ENCODE measurements around the gene SS18L1.

The SS18L1 gene

DNA sequence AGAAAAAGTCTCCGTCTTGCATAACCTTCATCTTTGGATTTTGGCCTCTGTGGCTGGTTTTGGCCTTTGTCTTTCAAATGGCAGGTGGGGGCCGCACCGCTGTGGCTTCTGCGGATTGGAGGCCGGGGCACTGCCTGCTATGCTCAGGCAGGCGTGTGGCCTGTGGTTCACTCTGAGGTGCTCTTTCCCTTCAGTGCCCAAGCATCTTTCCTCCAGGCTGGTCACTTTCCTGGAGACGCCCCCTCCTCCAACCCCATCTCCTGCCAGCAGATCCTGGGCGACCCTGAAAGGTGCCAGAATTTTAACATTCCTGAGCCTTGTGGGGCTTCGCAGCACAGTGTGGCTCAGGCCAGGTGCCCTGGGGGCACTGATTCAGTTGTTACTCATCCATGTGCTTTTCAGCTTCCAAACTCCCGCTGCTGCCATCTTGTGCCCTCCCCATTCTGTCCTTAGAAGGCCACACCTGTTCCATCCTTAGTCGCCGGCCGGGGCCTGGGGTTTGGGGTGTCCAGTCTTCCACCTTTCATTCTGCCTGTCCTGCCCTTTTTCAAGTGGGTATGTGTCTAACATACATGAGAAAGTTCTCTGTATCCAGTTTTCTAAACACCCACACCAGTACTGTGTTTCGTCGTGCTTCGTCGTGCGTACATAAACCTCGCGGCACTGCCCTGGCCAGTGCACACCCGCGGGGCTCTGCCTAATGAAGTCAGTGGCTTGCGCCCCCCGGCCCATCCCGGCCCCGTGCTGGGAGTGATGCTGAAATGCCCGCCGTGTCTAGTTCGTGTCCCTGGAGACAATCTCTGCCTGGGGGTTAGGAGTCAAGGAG is 12.1 kb downstream of the SS18L1 start:
- H3K4me1 Mint-ChIP-seq, result peaks cover 37% of the 10 kb centered on the region
- peaks cover 24% of the 10 kb centered on the region for H3K36me3 Mint-ChIP-seq
- H3K9me3 Mint-ChIP-seq, result peaks cover 3% of the 10 kb centered on the region
- ATAC-seq, result no peak
- H3K4me3 Mint-ChIP-seq, result no peak overlapping the region
- no peak for DNase-seq (ENCODE audit: low spot score in 2 of 2)
- no peak overlapping the region for H3K27ac Mint-ChIP-seq

DNA sequence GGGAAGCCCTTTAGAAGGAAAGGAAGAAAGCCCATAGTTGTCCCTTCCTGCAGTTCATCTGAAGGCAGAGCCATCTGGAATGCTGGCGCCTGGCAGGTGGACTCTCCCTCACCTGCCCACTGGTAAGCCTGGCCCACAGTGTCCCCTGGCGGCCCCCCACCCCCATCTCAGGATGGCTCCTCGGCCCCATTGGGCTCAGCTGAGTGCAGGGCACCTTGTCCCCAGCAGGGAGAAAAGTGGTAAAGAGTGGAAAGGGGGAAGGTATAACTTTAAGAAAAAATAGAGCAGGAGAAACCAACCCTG is 12.6 kb downstream of the SS18L1 start:
- ATAC-seq (no peak), DNase-seq (ENCODE audit: low spot score in 2 of 2) (no peak)
- Mint-ChIP-seq H3K36me3 (peaks cover 28% of the 10 kb centered on the region), H3K9me3 (peaks cover 3% of the 10 kb centered on the region), H3K4me1 (peaks cover 38% of the 10 kb centered on the region), H3K27ac (no peak overlapping the region), H3K4me3 (no peak overlapping the region)

DNA sequence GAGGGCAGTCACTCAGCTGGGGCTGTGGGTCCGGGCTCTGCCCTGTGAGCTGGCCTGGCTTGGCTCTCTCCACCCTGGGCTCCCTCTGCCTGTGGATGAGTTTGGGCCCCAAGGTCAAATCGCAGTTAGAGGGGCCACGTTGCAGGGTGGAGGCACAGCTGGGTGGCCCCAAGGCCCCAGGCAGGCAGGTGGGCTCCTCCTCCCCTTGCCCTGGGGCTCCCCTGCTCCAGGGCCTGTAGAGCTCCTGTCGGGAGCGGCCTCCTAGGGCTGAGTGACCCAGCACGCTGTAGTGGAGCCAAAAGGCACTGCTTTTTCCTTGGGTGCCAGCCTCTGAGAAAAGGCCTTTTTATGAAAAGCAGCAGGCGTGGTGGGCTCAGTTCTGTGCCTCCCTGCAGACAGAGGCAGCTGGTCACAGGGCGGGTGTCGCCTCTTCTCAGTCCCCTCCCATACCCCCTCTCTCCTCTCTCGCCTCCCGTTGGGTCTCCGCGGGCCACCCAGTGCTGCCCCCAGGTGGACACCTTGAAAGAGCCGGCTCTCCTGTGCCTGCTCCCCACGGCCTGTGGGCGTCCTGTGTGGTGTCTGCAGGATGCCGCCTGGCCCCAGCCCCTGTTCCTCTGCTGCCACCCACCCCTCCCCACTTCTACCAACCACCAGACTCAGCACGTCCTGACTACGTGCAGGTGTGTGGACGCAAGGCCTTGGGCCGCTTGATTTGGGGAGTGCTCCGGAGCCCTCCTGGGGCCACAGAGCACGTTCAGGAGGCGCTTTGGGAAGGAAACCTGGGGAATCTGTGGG is 13.2 kb downstream of the SS18L1 start:
- Mint-ChIP-seq H3K36me3 (peaks cover 34% of the 10 kb centered on the region), H3K4me3 (no peak overlapping the region), H3K27ac (no peak overlapping the region), H3K9me3 (peaks cover 3% of the 10 kb centered on the region), H3K4me1 (peaks cover 38% of the 10 kb centered on the region)
- peak; percentile 74 for ATAC-seq
- DNase-seq (ENCODE audit: low spot score in 2 of 2), result peak; percentile 59 to 81

DNA sequence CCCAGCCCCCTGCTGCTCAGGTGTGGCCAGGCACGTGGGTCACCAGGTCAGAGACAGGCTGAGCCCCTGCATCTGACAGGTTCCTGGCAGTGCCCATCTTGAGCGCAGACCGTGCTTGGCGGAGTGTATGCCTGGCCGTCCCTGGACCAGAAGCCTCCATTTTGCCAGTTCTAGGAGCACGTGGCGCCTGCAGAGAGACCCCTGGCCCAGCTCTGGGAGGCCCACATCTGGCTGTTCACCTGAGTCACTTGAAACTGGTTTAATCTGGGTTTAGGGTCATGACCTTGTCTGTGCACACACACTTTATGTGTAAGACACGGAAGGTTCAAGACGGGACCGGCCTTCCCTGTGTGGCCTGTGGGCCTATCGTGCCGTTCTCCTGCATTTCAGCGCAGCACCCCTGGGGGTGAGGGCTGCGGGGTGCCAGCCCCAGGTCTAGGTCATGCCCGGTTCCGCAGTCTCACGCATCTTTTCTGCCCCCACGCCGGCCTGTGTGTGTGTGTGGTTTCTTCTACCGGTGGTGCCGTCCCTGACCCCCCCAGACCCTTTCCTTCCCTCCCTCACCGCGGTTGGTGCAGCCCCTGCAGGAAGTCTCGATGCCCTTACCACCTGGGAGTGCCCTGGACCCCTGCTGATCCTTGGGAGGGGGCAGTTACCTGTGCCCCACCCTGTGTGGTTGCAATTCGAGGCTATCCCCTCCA is 14.0 kb downstream of the SS18L1 start:
- Mint-ChIP-seq H3K4me3 (no peak overlapping the region), H3K9me3 (peaks cover 3% of the 10 kb centered on the region), H3K27ac (no peak overlapping the region), H3K36me3 (peaks cover 41% of the 10 kb centered on the region), H3K4me1 (peaks cover 36% of the 10 kb centered on the region)
- ATAC-seq (no peak), DNase-seq (ENCODE audit: low spot score in 2 of 2) (no peak)

DNA sequence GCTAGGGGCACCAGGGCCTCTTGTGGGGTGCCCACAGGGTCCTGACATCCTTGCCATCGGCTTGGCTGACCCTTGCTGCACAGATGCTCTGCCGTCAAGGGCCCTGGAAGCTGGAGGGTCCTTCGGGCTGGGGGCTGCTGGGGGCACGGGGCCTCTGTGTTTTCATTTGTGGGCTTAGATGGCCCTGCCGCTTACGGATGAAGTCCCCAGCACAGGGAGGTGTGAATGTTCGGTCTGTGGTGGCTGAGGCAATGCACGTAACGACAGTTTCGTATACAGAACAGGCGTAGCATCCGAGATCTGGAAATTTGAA is 14.5 kb downstream of the SS18L1 start:
- H3K4me3 Mint-ChIP-seq, result no peak overlapping the region
- peaks cover 31% of the 10 kb centered on the region for H3K4me1 Mint-ChIP-seq
- no peak for DNase-seq (ENCODE audit: low spot score in 2 of 2)
- H3K9me3 Mint-ChIP-seq, result no peaks in the 10 kb centered on the region
- no peak for ATAC-seq
- H3K36me3 Mint-ChIP-seq, result peaks cover 36% of the 10 kb centered on the region
- no peak overlapping the region for H3K27ac Mint-ChIP-seq

DNA sequence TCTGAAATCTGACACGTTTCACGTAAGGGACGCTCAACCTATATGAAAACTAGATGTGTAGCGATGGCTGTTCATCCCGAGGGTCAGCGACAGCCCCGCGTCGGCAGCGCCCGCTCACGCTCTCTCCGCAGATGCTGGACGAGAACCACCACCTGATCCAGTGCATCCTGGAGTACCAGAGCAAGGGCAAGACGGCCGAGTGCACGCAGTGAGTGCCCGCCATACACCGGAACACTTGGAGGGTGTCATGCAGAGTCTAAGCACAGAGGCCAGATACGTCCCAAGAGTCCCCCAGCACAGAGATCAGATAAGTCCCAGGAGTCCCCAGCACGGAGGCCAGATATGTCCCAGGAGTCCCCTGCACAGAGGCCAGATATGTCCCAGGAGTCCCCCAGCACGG is 15.0 kb downstream of the SS18L1 start:
- Mint-ChIP-seq H3K9me3 (no peaks in the 10 kb centered on the region), H3K36me3 (peaks cover 36% of the 10 kb centered on the region), H3K4me3 (no peak overlapping the region), H3K4me1 (peaks cover 30% of the 10 kb centered on the region), H3K27ac (no peak overlapping the region)
- ATAC-seq (no peak), DNase-seq (ENCODE audit: low spot score in 2 of 2) (no peak)

DNA sequence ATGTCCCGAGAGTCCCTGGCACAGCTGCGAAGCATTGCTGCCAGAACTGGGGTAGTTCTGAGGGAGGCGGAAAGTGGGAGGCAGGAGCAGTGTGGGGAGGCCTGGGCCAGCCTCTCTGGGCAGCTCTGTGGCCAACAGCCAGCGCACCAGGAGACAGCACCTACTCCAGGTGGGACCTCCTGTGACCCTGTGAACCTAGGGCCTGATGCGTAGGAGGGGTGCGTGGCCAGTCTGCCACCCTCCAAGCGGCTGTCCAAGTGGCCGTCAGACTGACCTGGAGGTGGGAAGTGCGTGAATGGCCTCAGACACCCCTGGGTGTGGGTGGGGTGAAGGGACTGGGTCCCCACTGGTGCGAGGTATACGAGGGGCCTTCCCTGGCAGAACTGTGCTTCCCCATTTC is 15.5 kb downstream of the SS18L1 start:
- Mint-ChIP-seq H3K36me3 (peaks cover 37% of the 10 kb centered on the region), H3K9me3 (no peaks in the 10 kb centered on the region), H3K4me3 (no peak overlapping the region), H3K4me1 (peaks cover 30% of the 10 kb centered on the region), H3K27ac (no peak overlapping the region)
- DNase-seq (ENCODE audit: low spot score in 2 of 2), result no peak
- no peak for ATAC-seq

DNA sequence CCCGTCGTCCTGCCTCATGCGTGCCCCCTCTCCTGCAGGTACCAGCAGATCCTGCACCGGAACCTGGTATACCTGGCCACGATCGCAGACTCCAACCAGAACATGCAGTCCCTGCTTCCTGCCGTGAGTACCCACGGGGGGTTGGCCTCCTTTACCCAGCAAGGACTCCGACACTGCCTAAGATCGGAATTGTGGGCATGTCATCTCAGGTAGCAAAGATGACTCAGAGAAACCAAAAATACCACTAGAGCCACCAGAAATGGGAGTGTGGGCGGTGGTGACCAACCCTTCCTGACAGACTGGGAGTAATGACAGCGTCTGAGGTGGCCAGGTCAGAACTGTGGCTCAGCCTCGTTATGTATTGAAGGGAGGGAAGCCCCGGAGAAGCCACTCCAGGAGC is 16.3 kb downstream of the SS18L1 start:
- peak overlapping the region; percentile 82 for H3K27ac Mint-ChIP-seq
- H3K36me3 Mint-ChIP-seq, result peaks cover 43% of the 10 kb centered on the region
- peak overlapping the region; percentile 52 for H3K4me3 Mint-ChIP-seq

DNA sequence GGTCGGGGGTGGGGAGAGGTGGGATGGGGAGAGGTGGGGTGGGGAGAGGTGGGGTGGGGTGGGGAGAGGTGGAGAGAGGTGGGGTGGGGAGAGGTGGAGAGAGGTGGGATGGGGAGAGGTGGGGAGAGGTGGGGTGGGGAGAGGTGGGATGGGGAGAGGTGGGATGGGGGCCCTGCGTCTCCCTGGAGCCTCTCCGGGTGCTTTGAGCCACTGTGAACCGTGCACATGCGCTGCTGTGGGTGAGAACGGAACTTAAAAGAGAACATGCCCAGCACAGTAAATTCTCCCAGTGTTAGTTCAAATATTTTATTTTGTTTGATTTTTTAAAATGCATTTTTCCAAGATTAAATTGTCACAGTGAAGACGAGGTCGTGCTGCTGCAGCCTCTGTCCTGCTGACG is 16.7 kb downstream of the SS18L1 start:
- ATAC-seq (no peak), DNase-seq (ENCODE audit: low spot score in 2 of 2) (no peak)
- Mint-ChIP-seq H3K4me1 (peaks cover 29% of the 10 kb centered on the region), H3K4me3 (peak overlapping the region; percentile 52), H3K9me3 (no peaks in the 10 kb centered on the region), H3K36me3 (peaks cover 45% of the 10 kb centered on the region), H3K27ac (peak overlapping the region; percentile 82)

More for the DNA sequence above, 16.3 kb downstream of the SS18L1 start:
- peak; percentile 91 for ATAC-seq
- Mint-ChIP-seq H3K4me1 (peaks cover 30% of the 10 kb centered on the region), H3K9me3 (no peaks in the 10 kb centered on the region)
- DNase-seq (ENCODE audit: low spot score in 2 of 2), result peak; percentile 67 to 87

DNA sequence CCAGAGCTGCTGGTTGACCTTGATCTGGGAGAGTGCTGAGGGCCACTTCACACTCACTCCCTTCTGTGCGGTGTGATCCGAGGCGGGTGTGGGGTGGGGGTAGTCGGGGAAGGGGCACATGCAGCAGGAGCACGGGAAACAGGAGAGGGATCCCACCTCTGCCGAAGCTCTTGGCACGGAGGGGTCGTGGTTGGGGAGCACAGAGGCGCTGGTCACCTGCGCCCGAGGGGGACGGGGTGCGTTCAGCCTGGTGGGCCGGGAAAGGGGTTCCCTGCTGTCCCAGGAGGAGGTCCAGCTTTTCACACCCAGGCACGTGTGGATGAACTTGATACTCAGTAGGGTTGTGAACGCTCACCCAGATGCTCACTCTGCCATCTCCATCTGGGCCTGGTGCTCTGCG is 17.3 kb downstream of the SS18L1 start:
- Mint-ChIP-seq H3K9me3 (no peaks in the 10 kb centered on the region), H3K27ac (no peak overlapping the region), H3K4me1 (peaks cover 23% of the 10 kb centered on the region), H3K4me3 (no peak overlapping the region), H3K36me3 (peaks cover 50% of the 10 kb centered on the region)
- no peak for DNase-seq (ENCODE audit: low spot score in 2 of 2)
- ATAC-seq, result no peak

DNA sequence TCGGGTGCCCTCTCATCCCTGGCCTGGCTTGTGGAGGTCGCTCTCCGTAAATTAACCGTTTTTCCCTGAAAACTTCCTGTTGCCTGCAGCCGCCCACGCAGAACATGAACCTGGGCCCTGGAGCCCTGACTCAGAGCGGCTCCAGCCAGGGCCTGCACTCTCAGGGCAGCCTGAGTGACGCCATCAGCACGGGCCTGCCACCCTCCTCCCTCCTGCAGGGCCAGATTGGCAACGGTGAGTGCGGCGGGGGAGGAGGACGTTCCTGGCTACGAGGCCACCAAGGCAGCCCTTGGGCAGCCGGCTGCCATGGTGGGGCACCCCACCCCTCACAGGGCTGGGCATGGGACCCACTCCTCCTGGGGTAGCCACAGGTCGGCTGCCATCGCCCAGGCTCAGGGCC is 17.8 kb downstream of the SS18L1 start:
- DNase-seq (ENCODE audit: low spot score in 2 of 2) (no peak), ATAC-seq (no peak)
- Mint-ChIP-seq H3K4me3 (no peak overlapping the region), H3K4me1 (peaks cover 19% of the 10 kb centered on the region), H3K36me3 (peaks cover 53% of the 10 kb centered on the region), H3K27ac (no peak overlapping the region), H3K9me3 (no peaks in the 10 kb centered on the region)

DNA sequence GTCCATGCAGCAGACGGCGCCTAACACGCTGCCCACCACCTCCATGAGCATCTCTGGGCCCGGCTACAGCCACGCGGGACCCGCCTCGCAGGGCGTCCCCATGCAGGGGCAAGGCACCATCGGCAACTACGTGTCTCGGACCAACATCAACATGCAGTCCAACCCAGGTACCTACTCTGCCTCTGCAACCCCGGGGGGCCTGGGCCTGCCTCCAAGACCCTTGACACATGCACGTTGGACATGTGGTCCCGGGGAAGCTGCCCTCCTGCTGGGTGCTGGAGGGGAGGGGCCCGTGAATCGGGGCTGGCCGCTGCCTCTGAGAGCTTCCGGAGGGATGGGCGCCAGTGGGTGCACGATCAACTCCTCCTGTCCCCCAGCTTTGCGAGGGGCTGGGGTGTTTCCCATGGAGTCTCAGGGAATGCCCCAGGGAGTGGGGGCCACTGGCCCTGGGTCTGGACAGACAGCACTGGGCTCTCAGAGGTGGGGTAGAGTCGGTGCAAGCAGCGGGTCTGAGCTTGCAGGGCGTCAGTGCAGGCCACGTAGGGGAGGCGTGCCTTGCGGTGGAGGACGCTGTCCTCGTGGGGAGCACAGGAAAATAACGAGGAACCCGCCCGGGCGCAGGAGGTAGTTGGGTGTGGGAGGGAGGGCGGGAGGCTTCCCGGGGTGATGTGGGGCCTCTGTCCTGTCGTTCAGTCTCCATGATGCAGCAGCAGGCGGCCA is 19.4 kb downstream of the SS18L1 start:
- no peak for ATAC-seq
- Mint-ChIP-seq H3K4me3 (no peak overlapping the region), H3K36me3 (peaks cover 59% of the 10 kb centered on the region), H3K27ac (no peak overlapping the region), H3K4me1 (peaks cover 17% of the 10 kb centered on the region), H3K9me3 (no peaks in the 10 kb centered on the region)
- no peak for DNase-seq (ENCODE audit: low spot score in 2 of 2)

DNA sequence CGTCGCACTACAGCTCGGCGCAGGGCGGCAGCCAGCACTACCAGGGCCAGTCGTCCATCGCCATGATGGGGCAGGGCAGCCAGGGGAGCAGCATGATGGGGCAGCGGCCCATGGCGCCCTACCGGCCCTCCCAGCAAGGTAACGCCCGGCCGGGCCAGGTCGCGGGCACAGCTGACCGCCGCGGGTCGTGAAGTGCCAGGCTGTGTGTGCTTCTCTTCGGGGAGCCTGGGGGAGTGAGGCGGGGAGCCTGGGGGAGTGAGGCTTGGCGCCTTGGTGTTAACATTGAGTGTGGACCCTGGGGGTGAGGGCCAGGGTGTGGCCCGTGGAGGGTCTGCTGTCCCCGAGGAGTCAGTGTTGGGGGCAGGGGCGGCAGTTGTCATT is 19.9 kb downstream of the SS18L1 start:
- H3K4me3 Mint-ChIP-seq, result no peak overlapping the region
- ATAC-seq (no peak), DNase-seq (ENCODE audit: low spot score in 2 of 2) (no peak)
- H3K4me1 Mint-ChIP-seq, result peaks cover 17% of the 10 kb centered on the region
- peaks cover 65% of the 10 kb centered on the region for H3K36me3 Mint-ChIP-seq
- no peaks in the 10 kb centered on the region for H3K9me3 Mint-ChIP-seq
- H3K27ac Mint-ChIP-seq, result no peak overlapping the region

DNA sequence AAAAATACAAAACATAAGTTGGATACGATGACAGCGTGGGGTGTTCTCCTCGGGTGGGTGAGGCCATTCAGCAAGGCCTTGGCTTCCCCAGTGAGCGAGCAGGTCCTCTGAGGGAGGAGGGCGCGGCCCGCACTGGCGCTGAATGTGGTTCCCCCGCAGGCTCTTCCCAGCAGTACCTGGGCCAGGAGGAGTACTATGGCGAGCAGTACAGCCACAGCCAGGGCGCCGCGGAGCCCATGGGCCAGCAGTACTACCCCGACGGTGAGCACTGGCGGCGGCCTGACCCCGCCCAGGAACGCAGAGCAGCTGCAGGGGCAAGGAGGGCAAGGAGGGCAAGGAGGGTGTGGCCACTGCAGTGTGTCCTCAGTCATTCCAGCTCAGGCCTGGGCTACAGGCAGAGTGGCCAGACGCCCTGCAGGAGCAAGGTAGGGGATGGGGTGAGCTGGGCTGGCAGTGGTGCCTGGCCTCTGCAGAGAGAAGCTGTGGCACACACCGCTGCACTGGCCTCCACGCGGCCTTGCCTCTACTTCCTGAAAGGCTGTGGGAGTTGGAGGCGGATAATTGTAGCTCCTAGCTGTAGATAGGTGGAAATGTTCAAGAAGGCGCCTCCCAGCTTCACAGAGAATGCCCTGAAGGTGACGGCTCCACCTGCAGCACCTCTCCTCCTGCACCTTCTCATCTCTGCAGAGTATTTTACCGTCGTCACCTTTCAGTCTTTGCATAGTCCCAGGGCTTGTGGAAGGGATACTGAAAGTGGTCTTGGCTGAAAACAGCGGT is 20.6 kb downstream of the SS18L1 start:
- ATAC-seq, result no peak

More for the DNA sequence above, 20.6 kb downstream of the SS18L1 start:
- Mint-ChIP-seq H3K9me3 (no peaks in the 10 kb centered on the region), H3K4me3 (no peak overlapping the region), H3K27ac (no peak overlapping the region), H3K4me1 (peaks cover 16% of the 10 kb centered on the region), H3K36me3 (peaks cover 69% of the 10 kb centered on the region)
- DNase-seq (ENCODE audit: low spot score in 2 of 2), result no peak
